Ramos (cell line): Measurements from ENCODE around the gene IQCM.

Source experiments
- in situ Hi-C: fragments of 300-500 bp; cut with MboI; formaldehyde crosslinking; loops from one replicate; pipeline ENCODE4 v1.14.3; 2022; ENCODE audit warnings: low sequenced_read_pairs; ENCODE audit not compliant: unreplicated experiment

The IQCM gene

GRCh38 chr4:149715822-149716585 lies 99.6 kb downstream of the IQCM start:
- in situ Hi-C loops: no loop called here

- in situ Hi-C loops: no loop called here
Measured at GRCh38 chr4:149713031-149713430, 102.6 kb downstream of the IQCM start.

- in situ Hi-C loops: no loop called here
Measured at GRCh38 chr4:149711593-149712365, 103.9 kb downstream of the IQCM start.

- in situ Hi-C loops: no loop called here
Measured at GRCh38 chr4:149709640-149710039, 106.0 kb downstream of the IQCM start.

GRCh38 chr4:149708513-149709130 lies 107.0 kb downstream of the IQCM start:
- in situ Hi-C loops: no loop called here

GRCh38 chr4:149707862-149708261 lies 107.8 kb downstream of the IQCM start:
- in situ Hi-C loops: no loop called here

GRCh38 chr4:149706942-149707341 lies 108.7 kb downstream of the IQCM start:
- in situ Hi-C loops: no loop called here

GRCh38 chr4:149702414-149703293 lies 113.0 kb downstream of the IQCM start:
- in situ Hi-C loops: no loop called here

- in situ Hi-C loops: no loop called here
Measured at GRCh38 chr4:149701435-149702156, 114.0 kb downstream of the IQCM start.

- in situ Hi-C loops: no loop called here
Measured at GRCh38 chr4:149700272-149700671, 115.4 kb downstream of the IQCM start.

GRCh38 chr4:149699642-149700041 lies 116.0 kb downstream of the IQCM start:
- in situ Hi-C loops: no loop called here

GRCh38 chr4:149690726-149691125 lies 124.9 kb downstream of the IQCM start:
- in situ Hi-C loops: no loop called here

GRCh38 chr4:149684516-149684915 lies 131.1 kb downstream of the IQCM start:
- in situ Hi-C loops: no loop called here

GRCh38 chr4:149676076-149676475 lies 139.6 kb downstream of the IQCM start:
- in situ Hi-C loops: no loop called here

GRCh38 chr4:149645790-149646189 lies 169.9 kb downstream of the IQCM start:
- in situ Hi-C loops: no loop called here

- in situ Hi-C loops: no loop called here
Measured at GRCh38 chr4:149638073-149638472, 177.6 kb downstream of the IQCM start.

GRCh38 chr4:149634368-149634767 lies 181.3 kb downstream of the IQCM start:
- in situ Hi-C loops: no loop called here

GRCh38 chr4:149631629-149632028 lies 184.0 kb downstream of the IQCM start:
- in situ Hi-C loops: no loop called here

GRCh38 chr4:149630064-149630463 lies 185.6 kb downstream of the IQCM start:
- in situ Hi-C loops: no loop called here
